Endothelial cell of umbilical vein (primary cell): ENCODE results near the gene L1CAM. TPM values are rescaled to one million over a fixed set of nuclear protein-coding genes. Genes with fewer than 3 reads are reported as not detected.

ENCODE experiments used
- BruUV-seq: library from RNA; stranded (reverse); fragments of 400-500 nt; replicated peaks from 2 replicates; lab custom pipeline; 2021; lab: Mats Ljungman, UMichigan
- CTCF ChIA-PET: fragments of 300-600, 350-600 bp; sonication (Branson Sonifier 250); formaldehyde crosslinking; loops from one replicate; lab custom pipeline; 2021; ENCODE audit warnings: antibody characterized with exemption, inconsistent platforms; lab: Charles Lee
- POLR2A ChIA-PET: fragments of 300-600, 350-600 bp; sonication (Branson Sonifier 250); formaldehyde crosslinking; loops from one replicate; lab custom pipeline; 2021; ENCODE audit warnings: antibody characterized with exemption, inconsistent platforms; lab: Charles Lee
- DNase-seq: peaks from one replicate; pipeline ENCODE4 v3.0.0-alpha.2; 2011; ENCODE audit warnings: low read depth, low spot score
- FAIRE-seq: peaks from 2 replicates; lab custom pipeline; 2011; peaks lifted over from hg19 to GRCh38; lab: Jason Lieb, UNC
- H2AFZ ChIP-seq: 2 replicates; pipeline ENCODE4 v1.6.0; 2012; ENCODE audit warnings: low read depth, low read length, control low read depth, inconsistent platforms
- H3K27ac ChIP-seq: 2 replicates; pipeline ENCODE4 v1.5.1; 2011; ENCODE audit warnings: low read depth, mild to moderate bottlenecking, control low read depth, low read length, moderate library complexity; ENCODE audit not compliant: insufficient read depth
- H3K27me3 ChIP-seq, 2 experiments: 2 replicates each; pipeline versions ENCODE4 v1.6.0 to v1.6.1; 2011; ENCODE audit warnings: low read length in 2 of 2, mixed read lengths in 1 of 2; ENCODE audit not compliant: control insufficient read depth in 2 of 2, insufficient read depth in 2 of 2
- H3K36me3 ChIP-seq, 2 experiments: 2 replicates in 1 of 2; 3 replicates in 1 of 2; pipeline ENCODE4 v1.5.1; 2011; ENCODE audit warnings: low read length in 2 of 2, mild to moderate bottlenecking in 1 of 2, moderate library complexity in 1 of 2; ENCODE audit not compliant: control insufficient read depth in 2 of 2, insufficient read depth in 2 of 2; ENCODE audit errors: extremely low read depth in 1 of 2
- H3K4me1 ChIP-seq: 3 replicates; pipeline ENCODE4 v1.5.1; 2011; ENCODE audit warnings: mild to moderate bottlenecking, low read length; ENCODE audit not compliant: control insufficient read depth, insufficient read depth; ENCODE audit errors: extremely low read depth
- H3K4me2 ChIP-seq: 2 replicates; pipeline ENCODE4 v1.6.1; 2011; ENCODE audit warnings: low read length, control low read depth, mixed read lengths; ENCODE audit not compliant: insufficient read depth
- H3K4me3 ChIP-seq, 3 experiments: fragments of 200-600 bp in 1 of 3; sonication (generic), shearing (Covaris generic) in 1 of 3; replicated peaks in 1 of 3; 2 replicates each; pipeline ENCODE4 v1.5.1; 2011 to 2016; ENCODE audit warnings: control low read depth in 3 of 3, low read length in 3 of 3, mild to moderate bottlenecking in 2 of 3, inconsistent platforms in 1 of 3, low read depth in 1 of 3, moderate library complexity in 1 of 3; ENCODE audit not compliant: insufficient read depth in 1 of 3
- H3K79me2 ChIP-seq: 2 replicates; pipeline ENCODE4 v1.6.0; 2012; ENCODE audit warnings: low read length, inconsistent platforms; ENCODE audit not compliant: control insufficient read depth, insufficient read depth
- H3K9ac ChIP-seq: replicated peaks from 2 replicates; pipeline ENCODE3; 2011; ENCODE audit warnings: low read length, control low read depth; ENCODE audit not compliant: insufficient read depth; ENCODE audit errors: extremely low read depth
- H3K9me1 ChIP-seq: replicated peaks from 3 replicates; pipeline ENCODE4 v1.6.0; 2011; ENCODE audit warnings: mild to moderate bottlenecking, low read length; ENCODE audit not compliant: control insufficient read depth, insufficient read depth; ENCODE audit errors: extremely low read depth
- H3K9me3 ChIP-seq: replicated peaks from 2 replicates; pipeline ENCODE4 v1.5.1; 2012; ENCODE audit warnings: low read length, inconsistent platforms; ENCODE audit not compliant: control insufficient read depth, insufficient read depth
- H4K20me1 ChIP-seq: replicated peaks from 2 replicates; pipeline ENCODE3; 2011; ENCODE audit warnings: mild to moderate bottlenecking, low read length; ENCODE audit not compliant: control insufficient read depth, insufficient read depth; ENCODE audit errors: extremely low read depth
- CTCF ChIP-seq, 2 donors: IDR thresholded peaks; 1 replicate in 1 of 2; 2 replicates in 1 of 2; pipeline ENCODE4 v1.5.1; 2011; ENCODE audit warnings: low read length in 2 of 2, mild to moderate bottlenecking in 2 of 2, moderate library complexity in 2 of 2, control low read depth in 1 of 2, inconsistent platforms in 1 of 2, low read depth in 1 of 2; ENCODE audit not compliant: insufficient read depth in 1 of 2; ENCODE audit errors: extremely low read depth in 1 of 2
- EZH2 ChIP-seq: IDR thresholded peaks from 2 replicates; pipeline ENCODE4 v1.6.1; 2012; ENCODE audit warnings: borderline replicate concordance, low read depth, mild to moderate bottlenecking, moderate library complexity, low read length, inconsistent platforms; ENCODE audit not compliant: severe bottlenecking
- FOS ChIP-seq: IDR thresholded peaks from 2 replicates; pipeline ENCODE4 v1.6.1; 2011; ENCODE audit warnings: mild to moderate bottlenecking, low read length, moderate library complexity, borderline replicate concordance; ENCODE audit not compliant: insufficient read depth
- GATA2 ChIP-seq: IDR thresholded peaks from 2 replicates; pipeline ENCODE4 v1.7.0; 2011; ENCODE audit warnings: low read depth, mild to moderate bottlenecking, moderate library complexity, mixed read lengths, low read length; ENCODE audit not compliant: insufficient read length, insufficient read depth
- JUN ChIP-seq: IDR thresholded peaks from 2 replicates; pipeline ENCODE4 v1.6.1; 2011; ENCODE audit warnings: borderline replicate concordance, low read depth; ENCODE audit not compliant: insufficient read length, insufficient read depth
- MAX ChIP-seq: IDR thresholded peaks from 2 replicates; pipeline ENCODE4 v1.6.1; 2011; ENCODE audit not compliant: insufficient read depth, insufficient read length
- MYC ChIP-seq: IDR thresholded peaks from one replicate; pipeline ENCODE4 v1.6.1; 2011; ENCODE audit warnings: mild to moderate bottlenecking, low read depth, low read length
- POLR2A ChIP-seq: IDR thresholded peaks from 2 replicates; pipeline ENCODE4 v1.6.1; 2012; ENCODE audit warnings: low read depth, mild to moderate bottlenecking, control low read depth, low read length
- POLR2AphosphoS5 ChIP-seq: IDR thresholded peaks from 2 replicates; pipeline ENCODE4 v1.6.1; 2012; ENCODE audit warnings: low read depth, mild to moderate bottlenecking, control low read depth, low read length, moderate library complexity; ENCODE audit not compliant: insufficient read depth
- dilution Hi-C: fragments of 300-500 bp; cut with MboI; formaldehyde crosslinking; loops from one replicate; pipeline ENCODE4 v1.15.0; 2019; ENCODE audit warnings: low sequenced_read_pairs; ENCODE audit not compliant: extremely low pct_ligation_motif_present
- intact Hi-C: fragments of 100-400 bp; cut with micrococcal nuclease; formaldehyde crosslinking; loops from one replicate; pipeline ENCODE4 v1.10.0; 2022
- polyA plus RNA-seq, 4 experiments: library from polyadenylated mRNA; depleted of rRNA in 3 of 4; stranded (reverse) in 3 of 4; unstranded in 1 of 4; fragments of >200 nt; gene quantifications; 2 replicates each; pipeline versions ENCODE4 v1.2.1 to v1.2.3, GENCODE V29; 2011 to 2012; ENCODE audit warnings: missing spikeins in 1 of 4
- total RNA-seq: library from RNA; stranded (reverse); gene quantifications from 2 replicates; pipeline ENCODE4 v1.2.3, GENCODE V29; 2021

L1CAM gene
- total and polyA plus RNA-seq, 2 donors (not counting 3 experiments of a cell fraction or from before 2014, with no cell fraction given) = 0.01 TPM; not detected in 1

GRCh38 chrX:153889123-153889522, 3.1 kb upstream of the L1CAM start:
- DNase-seq = no peak
- no peak overlapping the region for H3K27ac ChIP-seq
- H3K27me3 ChIP-seq = peaks cover 22 to 26% of the 10 kb centered on the region in 2 experiments
- no peak overlapping the region for H3K9ac ChIP-seq
- no peak overlapping the region for H2AFZ ChIP-seq
- no peak for TF ChIP-seq FOS
- TF ChIP-seq CTCF (IDR thresholded peaks at IDR 0.05; ENCODE audit: extremely low read depth in 1 of 2, insufficient read depth in 1 of 2, low read depth in 1 of 2, low read length in 2 of 2) = no peak
- no peak for TF ChIP-seq EZH2
- TF ChIP-seq MYC = no peak
- TF ChIP-seq JUN = no peak
- TF ChIP-seq POLR2AphosphoS5 = no peak
- TF ChIP-seq GATA2 = no peak
- TF ChIP-seq POLR2A = no peak
- no peak for TF ChIP-seq MAX
- dilution Hi-C loops (no loop called here), intact Hi-C loops (loop anchor here (10.0 kb wide), 1 partner anchor 74 kb away; no protein-coding TSS in a partner anchor)
- FAIRE-seq = no peak
- no peaks in the 10 kb centered on the region for H3K36me3 ChIP-seq
- no peaks in the 10 kb centered on the region for H3K79me2 ChIP-seq
- H3K4me3 ChIP-seq = no peak overlapping the region
- H3K9me3 ChIP-seq = no peaks in the 10 kb centered on the region
- H3K4me1 ChIP-seq = no peaks in the 10 kb centered on the region
- BruUV-seq = no TSS peak
- H3K4me2 ChIP-seq = no peak overlapping the region
- H3K9me1 ChIP-seq = no peaks in the 10 kb centered on the region
- ChIA-PET POLR2A (no interaction called here), CTCF (no interaction called here)
- no peaks in the 10 kb centered on the region for H4K20me1 ChIP-seq
